SK-N-SH treated with all-trans-retinoic acid at 6 μM for 48 hours (cell line): ENCODE data around the gene SIN3B.

Experiments used
- ARNTL ChIP-seq: fragments of 450-650 bp; formaldehyde crosslinking; IDR thresholded peaks from 2 replicates; pipeline ENCODE4 v1.5.0; 2020; ENCODE audit warnings: low read depth, mild to moderate bottlenecking, moderate library complexity, borderline replicate concordance
- ESRRG ChIP-seq: fragments of 250-450 bp; sonication (Bioruptor Pico); IDR thresholded peaks from 2 replicates; pipeline ENCODE4 v1.6.1; 2021; ENCODE audit warnings: mild to moderate bottlenecking
- GLIS3 ChIP-seq: fragments of 250-450 bp; sonication (Bioruptor Pico); IDR thresholded peaks from 2 replicates; pipeline ENCODE4 v1.5.0; 2020; ENCODE audit warnings: mild to moderate bottlenecking, moderate library complexity
- ISL1 ChIP-seq: fragments of 250-450 bp; sonication (Bioruptor Pico); IDR thresholded peaks from 2 replicates; pipeline ENCODE4 v2.1.2; 2022; ENCODE audit warnings: mild to moderate bottlenecking, moderate library complexity
- PATZ1 ChIP-seq: fragments of 250-450 bp; sonication (Bioruptor Pico); IDR thresholded peaks from 2 replicates; pipeline ENCODE4 v1.8.0; 2020; ENCODE audit warnings: mild to moderate bottlenecking, moderate library complexity, borderline replicate concordance
- POU6F1 ChIP-seq: fragments of 250-450 bp; sonication (Bioruptor Pico); IDR thresholded peaks from 2 replicates; pipeline ENCODE4 v1.8.0; 2021; ENCODE audit warnings: low read depth, mild to moderate bottlenecking, moderate library complexity, borderline replicate concordance
- PPARA ChIP-seq: fragments of 250-450 bp; sonication (Bioruptor Pico); IDR thresholded peaks from 2 replicates; pipeline ENCODE4 v1.5.0; 2020; ENCODE audit warnings: mild to moderate bottlenecking, borderline replicate concordance
- ZC3H10 ChIP-seq: fragments of 250-450 bp; sonication (Bioruptor Pico); IDR thresholded peaks from 2 replicates; pipeline ENCODE4 v1.5.1; 2021; ENCODE audit warnings: mild to moderate bottlenecking, moderate library complexity
- ZFP3 ChIP-seq: fragments of 250-450 bp; sonication (Bioruptor Pico); IDR thresholded peaks from 2 replicates; pipeline ENCODE4 v1.5.0; 2020; ENCODE audit warnings: mild to moderate bottlenecking, moderate library complexity
- ZFP30 ChIP-seq: fragments of 450-650 bp; formaldehyde crosslinking; IDR thresholded peaks from 2 replicates; pipeline ENCODE4 v1.5.0; 2022; ENCODE audit warnings: mild to moderate bottlenecking, moderate library complexity
- ZNF8 ChIP-seq: fragments of 450-650 bp; formaldehyde crosslinking; IDR thresholded peaks from 2 replicates; pipeline ENCODE4 v1.5.0; 2020; ENCODE audit warnings: mild to moderate bottlenecking, moderate library complexity
- TF ChIP-seq, protein P1 (sequence below): fragments of 250-450 bp; sonication (Bioruptor Pico); IDR thresholded peaks from 2 replicates; pipeline ENCODE4 v1.5.0; 2020; ENCODE audit warnings: mild to moderate bottlenecking, moderate library complexity

DNA sequence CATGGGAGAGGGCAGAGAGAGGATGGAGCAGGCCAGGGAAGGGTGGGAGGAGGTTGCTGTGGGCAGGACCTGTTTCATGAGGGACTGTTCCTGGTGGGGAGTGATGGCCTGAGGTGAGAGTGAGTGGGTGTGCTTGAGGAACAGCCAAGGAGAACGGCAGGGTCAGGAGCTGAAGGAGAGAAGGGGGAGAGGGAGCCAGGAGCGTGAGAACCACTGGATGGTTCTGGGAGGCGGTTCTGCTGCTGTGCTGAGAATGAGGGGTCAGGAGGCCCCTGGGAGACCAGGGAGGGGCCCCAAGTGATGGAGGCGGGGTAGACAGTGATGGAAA, 7.8 kb downstream of the SIN3B start:
- TF ChIP-seq ARNTL (CRISPR knock-in tag), result no peak
- no peak for TF ChIP-seq PPARA
- TF ChIP-seq ESRRG (CRISPR knock-in tag), result no peak
- no peak for TF ChIP-seq ZFP3 (CRISPR knock-in tag)
- TF ChIP-seq GLIS3 (CRISPR knock-in tag), result no peak
- TF ChIP-seq PATZ1, result no peak
- TF ChIP-seq ZNF8, result no peak
- TF ChIP-seq ZC3H10, result no peak
- TF ChIP-seq, protein P1, sequence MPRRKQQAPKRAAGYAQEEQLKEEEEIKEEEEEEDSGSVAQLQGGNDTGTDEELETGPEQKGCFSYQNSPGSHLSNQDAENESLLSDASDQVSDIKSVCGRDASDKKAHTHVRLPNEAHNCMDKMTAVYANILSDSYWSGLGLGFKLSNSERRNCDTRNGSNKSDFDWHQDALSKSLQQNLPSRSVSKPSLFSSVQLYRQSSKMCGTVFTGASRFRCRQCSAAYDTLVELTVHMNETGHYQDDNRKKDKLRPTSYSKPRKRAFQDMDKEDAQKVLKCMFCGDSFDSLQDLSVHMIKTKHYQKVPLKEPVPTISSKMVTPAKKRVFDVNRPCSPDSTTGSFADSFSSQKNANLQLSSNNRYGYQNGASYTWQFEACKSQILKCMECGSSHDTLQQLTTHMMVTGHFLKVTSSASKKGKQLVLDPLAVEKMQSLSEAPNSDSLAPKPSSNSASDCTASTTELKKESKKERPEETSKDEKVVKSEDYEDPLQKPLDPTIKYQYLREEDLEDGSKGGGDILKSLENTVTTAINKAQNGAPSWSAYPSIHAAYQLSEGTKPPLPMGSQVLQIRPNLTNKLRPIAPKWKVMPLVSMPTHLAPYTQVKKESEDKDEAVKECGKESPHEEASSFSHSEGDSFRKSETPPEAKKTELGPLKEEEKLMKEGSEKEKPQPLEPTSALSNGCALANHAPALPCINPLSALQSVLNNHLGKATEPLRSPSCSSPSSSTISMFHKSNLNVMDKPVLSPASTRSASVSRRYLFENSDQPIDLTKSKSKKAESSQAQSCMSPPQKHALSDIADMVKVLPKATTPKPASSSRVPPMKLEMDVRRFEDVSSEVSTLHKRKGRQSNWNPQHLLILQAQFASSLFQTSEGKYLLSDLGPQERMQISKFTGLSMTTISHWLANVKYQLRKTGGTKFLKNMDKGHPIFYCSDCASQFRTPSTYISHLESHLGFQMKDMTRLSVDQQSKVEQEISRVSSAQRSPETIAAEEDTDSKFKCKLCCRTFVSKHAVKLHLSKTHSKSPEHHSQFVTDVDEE, result no peak
- TF ChIP-seq POU6F1 (CRISPR knock-in tag), result no peak
- no peak for TF ChIP-seq ISL1
- TF ChIP-seq ZFP30 (CRISPR knock-in tag), result no peak
